Activated CD8-positive, alpha-beta memory T cell treated with anti-CD3 and anti-CD28 coated beads for 36 hours (primary cell): ENCODE results near the gene ADGRD2. TPM values are rescaled to one million over a fixed set of nuclear protein-coding genes. Genes with fewer than 3 reads are reported as not detected.

Experiments used
- CTCF ChIA-PET: fragments of 350-600 bp; sonication (Branson Sonifier 250); formaldehyde crosslinking; loops from one replicate; lab custom pipeline; 2021; ENCODE audit warnings: antibody characterized with exemption; lab: Charles Lee
- POLR2A ChIA-PET: fragments of 350-600 bp; sonication (Branson Sonifier 250); formaldehyde crosslinking; loops from one replicate; lab custom pipeline; 2021; ENCODE audit warnings: antibody characterized with exemption; lab: Charles Lee
- total RNA-seq, 2 experiments: library from RNA; stranded (reverse); gene quantifications; one replicate each; pipeline ENCODE4 v1.2.3, GENCODE V29; 2021

The ADGRD2 gene
- total RNA-seq, 2 experiments from 2014 or later = not detected

DNA sequence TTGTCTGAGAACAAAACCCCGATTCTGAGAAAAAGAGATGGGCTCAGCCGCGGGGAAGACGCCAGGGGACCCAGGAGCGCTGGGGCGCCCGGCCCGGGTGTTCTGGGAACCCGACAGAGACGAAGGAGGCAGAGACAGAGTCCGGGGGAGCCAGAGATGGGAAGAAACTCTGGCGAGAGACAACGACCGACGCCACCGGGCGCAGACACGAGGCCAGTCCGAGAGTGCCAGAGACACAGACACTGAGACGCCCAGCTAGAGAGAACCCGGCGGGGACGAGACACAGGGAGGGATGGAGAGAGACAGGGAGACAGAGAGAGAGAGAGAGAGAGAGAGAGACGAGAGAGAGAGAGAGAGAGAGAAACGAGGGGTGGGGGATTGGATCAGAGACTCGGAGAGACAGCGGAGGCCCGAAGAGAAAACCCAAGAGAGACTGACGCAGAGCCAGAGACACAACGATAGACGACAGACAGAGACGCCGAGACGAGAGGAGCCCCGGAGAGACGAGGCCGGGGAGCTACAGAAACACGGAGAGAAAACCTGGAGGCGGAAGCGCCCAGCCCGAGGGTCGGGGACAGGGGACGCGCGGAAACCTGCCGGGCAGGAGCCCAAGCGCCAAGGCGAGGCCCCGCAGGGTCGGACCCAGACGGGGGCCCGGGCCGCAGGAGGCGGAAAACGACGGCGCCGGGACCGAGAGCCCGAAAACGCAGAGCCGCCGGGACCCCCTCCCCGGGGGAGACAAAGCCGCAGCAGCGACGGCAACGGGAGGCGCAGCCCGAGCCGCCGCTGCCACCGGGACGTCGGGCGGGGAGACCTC is 53.7 kb downstream of the ADGRD2 start:
- CTCF ChIA-PET = interaction anchor here (0.6 to 0.7 kb wide), 2 partner anchors 1154 to 1667 kb away, joined by 3 read pairs; no protein-coding TSS in a partner anchor
- POLR2A ChIA-PET = no interaction called here

DNA sequence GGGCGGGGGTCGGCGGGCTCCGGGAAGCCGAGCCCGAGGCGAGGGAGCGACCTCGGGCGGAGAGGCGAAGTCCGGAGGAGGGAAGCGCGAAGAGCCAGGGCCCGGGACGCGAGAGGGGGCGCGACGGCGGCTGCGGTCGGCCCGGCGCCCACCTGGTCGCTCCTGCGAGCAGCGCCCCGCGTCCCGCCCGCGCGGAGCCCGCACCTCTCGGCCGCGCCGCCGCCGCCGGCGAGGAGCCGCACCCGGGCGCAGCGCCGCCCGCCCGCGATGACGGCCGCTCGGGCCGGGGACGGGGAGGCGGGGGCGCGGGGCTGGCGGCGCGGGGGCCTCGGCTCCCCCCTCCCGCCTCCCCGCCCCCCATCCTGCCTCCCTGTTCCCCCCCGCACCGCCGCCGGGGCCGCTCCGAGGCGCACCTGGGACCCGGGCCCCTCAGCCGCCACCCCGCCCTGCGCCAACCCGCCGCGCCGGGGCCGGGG is 54.3 kb downstream of the ADGRD2 start:
- ChIA-PET CTCF (interaction anchor here (0.7 kb wide), 1 partner anchor 1667 kb away, joined by 3 read pairs; no protein-coding TSS in a partner anchor), POLR2A (no interaction called here)

DNA sequence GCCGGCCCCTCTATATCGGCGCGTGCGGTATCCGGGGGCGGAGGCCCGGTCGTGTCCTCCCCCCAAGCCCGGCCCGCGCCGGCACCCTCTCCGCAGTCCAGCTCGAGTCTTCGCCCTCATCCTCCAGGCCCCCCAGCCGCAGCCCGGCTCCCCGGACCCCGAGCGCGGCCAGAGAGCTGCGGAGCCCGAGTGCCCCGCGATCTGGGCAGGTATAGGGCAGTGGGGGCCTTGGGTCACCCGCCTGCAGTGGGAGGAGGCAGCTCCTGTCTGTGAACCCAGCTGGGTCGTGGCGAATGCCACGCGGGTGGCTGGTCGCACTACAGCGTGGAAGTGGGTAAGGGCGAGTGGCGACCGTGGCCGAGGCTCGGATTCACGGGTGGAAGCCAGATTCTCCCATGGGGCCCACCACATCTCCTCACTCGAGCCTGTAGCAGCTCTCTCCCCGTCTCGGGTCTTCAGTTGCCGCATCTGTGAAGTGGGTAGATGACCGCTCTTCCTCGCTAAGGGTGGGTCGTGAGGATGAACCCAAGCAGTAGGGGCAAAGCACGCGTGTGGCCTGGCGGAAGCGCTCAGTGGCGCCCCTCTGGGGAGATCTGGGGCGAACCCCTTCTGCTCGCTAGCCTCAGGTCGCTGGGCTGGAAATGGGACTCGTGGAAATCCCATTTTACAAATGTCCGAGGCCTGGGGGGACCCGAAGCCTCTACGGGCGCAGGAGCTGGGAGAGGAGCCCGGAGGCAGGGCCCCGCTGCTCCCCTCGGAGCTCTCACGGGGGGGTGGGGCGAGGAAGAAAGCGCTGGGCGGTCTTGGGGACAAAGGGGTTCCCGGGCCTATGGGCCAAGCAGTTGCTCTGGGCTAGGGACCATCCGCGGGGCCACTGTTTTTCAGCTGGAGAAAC is 55.0 kb downstream of the ADGRD2 start:
- POLR2A ChIA-PET = no interaction called here
- CTCF ChIA-PET = no interaction called here

DNA sequence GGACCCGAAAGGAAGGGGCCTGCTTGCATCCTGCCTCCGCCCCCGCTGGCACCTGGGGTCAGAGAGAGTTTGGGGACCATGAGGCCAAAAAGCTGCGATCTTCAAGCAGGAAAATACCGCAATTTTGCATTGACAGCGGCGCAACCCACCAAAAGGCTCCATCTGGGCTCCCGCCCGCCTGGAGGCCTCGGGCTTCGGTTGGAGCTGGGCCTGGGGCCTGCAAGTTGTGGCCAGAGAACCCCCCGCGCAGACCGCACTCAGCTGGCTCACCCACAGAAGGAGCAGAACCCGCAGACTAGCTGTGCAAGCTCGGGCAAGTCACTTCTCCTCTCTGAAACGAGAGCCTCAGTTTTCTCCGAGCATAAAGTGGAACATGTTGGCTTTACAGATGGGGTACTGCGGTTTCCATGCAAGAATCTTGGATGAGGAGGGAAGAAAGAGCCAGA is 55.7 kb downstream of the ADGRD2 start:
- ChIA-PET CTCF (no interaction called here), POLR2A (no interaction called here)

DNA sequence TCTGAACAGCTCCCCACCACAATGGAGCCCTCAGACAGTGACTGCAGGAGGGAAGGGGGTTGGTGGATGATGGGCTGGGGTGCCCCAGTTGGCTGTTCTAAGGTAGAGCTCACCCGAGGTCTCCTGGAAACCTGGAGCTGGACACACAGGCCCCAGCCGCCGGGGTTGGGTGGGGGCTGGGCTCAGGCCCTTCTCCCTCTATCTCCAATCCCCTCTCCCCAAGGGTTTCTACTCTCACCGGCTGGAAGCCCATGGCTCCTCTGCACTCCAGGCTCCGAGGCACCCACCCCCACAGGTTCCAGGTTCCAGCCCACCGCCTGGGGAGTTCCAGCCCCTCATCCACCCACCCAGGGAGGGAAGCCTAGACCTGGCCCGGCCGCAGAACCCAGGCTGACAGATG is 56.2 kb downstream of the ADGRD2 start:
- ChIA-PET CTCF (no interaction called here), POLR2A (no interaction called here)

DNA sequence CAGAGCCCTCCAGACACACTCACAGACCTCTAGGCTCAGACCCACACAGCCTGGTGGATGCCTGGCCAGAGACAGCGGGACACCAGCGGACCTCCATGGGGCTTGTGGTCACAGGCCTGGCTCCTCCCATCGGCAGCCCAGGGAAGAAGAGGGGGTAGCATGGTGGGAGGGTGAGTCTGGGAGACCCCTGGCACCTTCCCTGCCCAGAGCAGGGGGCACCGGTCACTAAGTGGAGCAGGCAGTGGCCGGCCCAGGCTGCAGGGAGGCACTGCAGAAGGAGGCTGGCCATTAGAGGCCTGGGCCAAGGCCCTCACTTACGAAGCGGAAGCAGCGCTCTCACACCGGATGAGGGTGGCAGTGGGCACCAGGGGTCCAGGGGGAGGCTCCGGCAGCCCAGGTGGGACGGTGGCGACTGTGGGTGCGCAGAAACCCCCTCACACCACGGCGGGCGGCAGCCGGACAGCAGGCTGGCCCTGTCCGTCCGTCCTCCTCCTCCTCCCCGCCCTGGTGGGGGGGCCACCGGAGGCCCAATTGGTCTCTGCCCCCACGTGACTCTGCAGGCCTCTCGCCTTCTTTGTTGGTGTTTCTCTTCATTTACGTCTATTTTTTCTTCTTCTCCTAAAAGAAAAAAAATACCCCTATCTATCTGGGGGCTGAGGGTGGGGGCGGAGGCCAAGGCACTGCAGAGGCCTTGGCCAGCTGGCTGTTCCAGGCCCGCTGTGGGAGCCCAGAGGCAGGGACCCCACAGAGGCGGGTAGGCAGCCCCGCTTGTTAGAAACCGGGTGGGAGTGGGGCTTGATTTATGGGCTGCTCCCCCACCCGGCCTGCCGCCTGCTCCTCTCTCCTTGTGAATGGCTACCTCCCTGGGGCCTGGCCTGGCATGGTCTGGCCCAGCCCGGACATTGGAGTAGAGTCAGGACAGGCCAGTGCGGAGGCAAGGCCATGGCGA is 57.0 kb downstream of the ADGRD2 start, which contains the start of gene NR5A1:
Gene NR5A1 (minus strand): TSS at position 469 of the 949 bp plus-strand sequence. CDS start 4,004 bp downstream, outside the sequence.
- ChIA-PET CTCF (no interaction called here), POLR2A (no interaction called here)

DNA sequence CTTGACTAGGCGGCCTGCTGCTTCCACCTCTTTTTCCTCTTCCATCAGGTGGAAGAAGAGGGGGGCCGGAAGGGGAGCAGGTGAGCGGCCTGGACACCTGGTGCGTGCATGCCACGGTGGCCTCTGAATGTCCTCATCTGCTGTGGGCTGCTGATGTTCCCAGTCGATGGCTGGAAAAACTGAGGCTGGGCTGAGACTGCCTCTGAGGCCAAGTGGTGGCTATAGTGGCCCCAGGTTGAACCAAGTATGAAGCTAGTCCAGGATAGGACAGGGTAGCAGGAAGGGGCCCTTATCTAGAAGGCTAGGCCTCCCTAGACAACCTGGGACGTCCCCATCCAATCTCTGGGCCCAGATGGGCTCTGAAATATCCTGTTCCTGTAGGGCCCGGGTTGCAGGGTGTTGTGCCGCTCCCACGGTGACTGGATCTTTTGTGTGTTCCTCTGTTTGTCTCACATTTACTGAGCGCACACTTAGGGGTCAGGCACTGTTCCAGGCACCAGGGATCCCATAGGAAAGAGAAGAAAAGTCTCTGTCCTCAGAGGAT is 57.7 kb downstream of the ADGRD2 start:
- ChIA-PET CTCF (interaction anchor here (1.4 kb wide), 1 partner anchor 88 kb away, joined by 3 read pairs; no protein-coding TSS in a partner anchor), POLR2A (no interaction called here)

DNA sequence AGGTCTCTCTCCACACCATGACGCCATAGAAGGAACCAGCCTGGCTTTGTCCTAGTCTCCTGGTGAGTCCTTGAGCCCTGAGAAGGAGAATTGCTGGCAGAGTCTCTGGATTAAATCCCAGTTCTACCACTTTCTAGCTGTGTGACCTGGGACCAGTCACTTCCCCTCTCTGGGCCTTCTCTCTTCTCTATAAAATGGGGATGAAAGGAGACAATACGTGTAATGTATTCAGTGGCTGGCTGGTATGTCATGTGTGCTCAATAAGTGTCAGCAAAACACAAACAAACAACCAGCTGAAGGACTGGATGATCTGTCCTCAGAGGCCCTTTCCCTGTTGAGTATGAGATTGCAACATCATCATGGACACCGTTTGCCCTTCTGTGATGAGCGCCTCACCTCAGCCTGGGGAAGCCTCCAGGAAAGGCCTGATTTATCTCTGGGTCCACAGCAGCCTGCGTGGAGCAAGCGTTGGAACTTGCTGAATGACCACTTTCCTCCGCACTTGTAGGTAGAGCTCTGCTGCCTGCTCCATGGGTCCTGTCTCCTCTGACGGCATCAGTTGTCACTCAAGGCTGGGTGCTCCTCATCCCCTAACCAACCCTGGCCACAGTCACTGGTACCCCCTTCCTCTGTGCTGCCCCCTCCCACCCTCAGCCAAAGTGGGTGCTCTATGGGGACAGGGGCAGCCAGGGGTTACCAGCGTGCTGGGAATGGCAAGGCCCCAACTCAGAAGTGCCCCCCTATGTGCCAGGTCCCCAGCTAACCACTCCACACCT is 60.6 kb downstream of the ADGRD2 start:
- ChIA-PET CTCF (no interaction called here), POLR2A (no interaction called here)

DNA sequence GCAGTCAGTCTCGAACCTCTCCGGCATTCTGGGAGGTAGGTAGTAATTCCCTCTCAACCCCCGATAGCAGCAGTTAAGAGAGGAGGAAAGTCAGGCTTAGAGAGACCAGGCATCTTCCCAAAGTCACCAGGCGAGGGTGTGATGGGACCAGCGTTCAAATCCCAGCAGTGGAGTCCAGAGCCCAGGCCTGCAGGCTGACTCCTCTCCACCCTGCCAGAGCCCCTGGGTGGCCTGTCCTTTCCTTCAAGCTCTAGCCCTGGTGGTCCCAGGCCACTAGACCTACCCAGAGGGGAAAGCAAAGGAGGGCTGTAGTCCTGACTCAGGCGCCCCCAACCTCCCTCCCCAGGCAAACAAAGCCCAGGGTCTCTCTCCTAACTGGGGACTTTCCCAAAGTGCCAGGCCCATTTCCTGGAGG is 61.2 kb downstream of the ADGRD2 start:
- CTCF ChIA-PET = interaction anchor here (0.6 kb wide), 1 partner anchor 67 kb away, joined by 4 read pairs; no protein-coding TSS in a partner anchor
- POLR2A ChIA-PET = no interaction called here

DNA sequence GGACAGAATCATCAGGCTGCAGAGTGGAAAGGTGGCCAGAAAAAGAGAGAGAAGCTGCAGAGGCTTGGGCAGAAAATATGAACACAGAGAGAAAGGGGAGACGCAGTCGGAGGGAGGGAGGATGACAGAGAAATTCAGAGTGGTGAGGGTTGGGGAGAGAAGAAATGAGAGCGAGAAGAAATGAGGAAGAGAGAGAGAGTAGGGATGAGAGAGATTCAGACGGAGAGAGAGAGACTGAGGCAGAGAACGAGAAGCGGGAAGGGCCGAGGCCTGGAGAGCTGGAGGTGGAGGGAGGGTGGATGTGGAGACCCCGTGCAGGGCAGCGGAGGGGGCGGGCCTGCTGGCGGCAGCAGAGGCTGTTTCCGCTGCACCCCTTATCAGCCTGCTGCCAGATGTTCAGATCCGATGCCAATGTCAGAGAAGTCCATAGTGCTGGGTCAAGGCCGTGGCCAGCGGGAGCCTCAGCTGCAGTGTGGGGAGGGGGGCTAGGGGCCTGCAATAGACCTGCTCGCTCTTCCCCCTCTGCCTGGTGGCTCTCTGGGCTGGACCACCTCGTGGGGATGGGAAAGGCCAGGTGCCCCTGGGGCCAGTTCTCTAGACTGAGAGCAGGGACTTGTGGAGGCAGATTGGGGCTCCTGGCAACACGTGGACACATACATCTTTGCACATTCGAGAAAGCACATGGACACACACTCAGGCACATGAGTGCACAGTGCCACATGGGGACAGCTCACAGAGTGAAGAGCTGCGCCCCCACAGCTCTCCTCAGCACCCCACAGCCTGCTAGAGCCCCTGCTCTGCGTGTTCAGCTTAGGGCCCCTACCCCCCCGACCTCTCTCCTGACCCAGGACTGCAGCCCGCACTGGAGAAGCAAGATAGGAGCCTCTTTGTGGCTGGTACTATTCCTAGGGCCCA is 61.9 kb downstream of the ADGRD2 start:
- CTCF ChIA-PET = interaction anchor here (0.6 kb wide), 1 partner anchor 68 kb away, joined by 4 read pairs; no protein-coding TSS in a partner anchor
- POLR2A ChIA-PET = no interaction called here

DNA sequence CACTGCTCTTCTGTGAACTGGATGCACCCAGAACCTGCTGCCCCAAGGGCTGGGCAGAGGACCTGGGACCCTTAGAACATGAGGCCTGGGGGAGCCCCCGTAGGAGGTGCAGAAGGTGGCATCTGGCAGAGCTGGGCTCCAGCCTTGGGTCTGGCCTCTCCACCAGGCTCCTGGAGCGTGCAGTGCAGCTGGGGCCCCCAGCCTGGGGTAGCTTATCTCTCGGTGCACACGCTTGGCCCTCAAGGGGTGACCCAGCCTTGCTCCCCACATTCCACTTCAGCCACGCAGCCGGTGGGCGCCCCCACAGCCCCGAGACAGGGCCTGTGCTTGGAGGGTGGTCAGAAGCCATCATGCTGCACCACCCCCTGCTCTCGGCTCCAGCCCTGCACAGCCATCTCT is 62.6 kb downstream of the ADGRD2 start:
- ChIA-PET POLR2A (no interaction called here), CTCF (no interaction called here)

DNA sequence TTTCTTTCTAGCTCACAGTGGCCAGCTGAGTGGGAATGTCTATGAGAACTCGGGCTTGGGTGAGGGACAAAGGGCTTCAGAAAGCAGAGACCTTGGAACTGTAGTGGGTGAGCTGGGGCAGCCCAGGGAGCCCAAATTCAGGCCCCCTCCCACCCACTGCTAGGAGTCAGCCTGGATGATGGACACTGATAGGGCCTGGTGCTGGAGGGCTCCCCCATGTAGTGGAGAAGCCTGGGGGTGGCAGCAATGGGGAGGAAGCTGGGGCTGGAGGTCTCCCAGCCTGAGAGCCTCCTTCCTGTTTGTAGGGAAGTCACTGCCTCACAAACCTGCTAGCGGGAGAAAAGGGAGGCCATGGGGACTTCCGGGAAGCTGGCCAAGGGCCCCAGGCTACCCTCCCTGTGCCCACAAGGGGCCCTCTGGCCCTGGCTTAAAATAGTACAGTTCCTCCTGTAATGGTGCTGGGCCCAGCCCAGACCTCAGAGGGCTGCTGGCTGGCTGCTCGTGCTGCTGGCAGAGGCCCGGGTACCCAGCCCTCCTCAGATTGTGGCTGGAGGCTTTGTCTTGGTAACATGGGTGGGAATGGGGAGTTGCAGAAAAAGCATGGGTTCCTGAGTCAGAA is 63.2 kb downstream of the ADGRD2 start:
- CTCF ChIA-PET = no interaction called here
- POLR2A ChIA-PET = no interaction called here

DNA sequence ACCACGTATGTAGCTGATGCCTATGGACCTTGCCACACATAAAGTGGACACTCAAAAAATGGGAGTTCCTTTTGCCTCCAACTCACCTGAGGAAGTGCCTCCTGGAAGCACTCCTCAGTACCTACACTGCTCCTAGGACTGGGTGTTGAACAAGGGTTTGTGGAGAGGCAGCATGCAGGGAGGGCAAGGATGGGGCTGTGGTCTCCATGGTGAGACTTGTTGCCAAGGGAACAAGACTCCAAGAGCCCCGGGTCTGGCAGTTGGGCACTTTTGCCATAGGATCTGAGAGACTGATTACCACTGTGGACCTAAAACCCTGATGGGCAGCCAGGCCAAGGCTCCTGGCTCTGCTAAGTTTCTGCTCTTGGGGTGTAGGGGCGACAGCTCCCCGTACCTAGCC is 63.9 kb downstream of the ADGRD2 start:
- ChIA-PET CTCF (no interaction called here), POLR2A (no interaction called here)

DNA sequence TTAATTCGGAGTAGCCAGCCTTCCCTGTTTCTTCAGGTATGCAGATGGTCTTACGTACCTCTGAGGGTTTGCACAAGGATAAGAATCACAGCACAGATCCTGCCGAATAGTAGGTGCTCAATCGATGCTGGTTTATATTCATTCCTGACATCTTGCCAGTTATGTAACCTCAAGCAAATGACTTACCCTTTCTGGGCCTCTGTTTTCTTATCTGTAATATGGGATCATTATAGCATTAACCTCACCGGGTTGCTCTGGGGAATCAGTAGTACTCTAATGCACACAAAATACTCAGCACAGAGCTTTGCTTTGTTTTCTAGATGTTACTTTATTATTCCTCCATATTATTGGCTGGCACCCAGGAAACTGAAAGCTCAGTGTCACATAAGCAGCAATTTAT is 64.6 kb downstream of the ADGRD2 start:
- CTCF ChIA-PET = no interaction called here

DNA sequence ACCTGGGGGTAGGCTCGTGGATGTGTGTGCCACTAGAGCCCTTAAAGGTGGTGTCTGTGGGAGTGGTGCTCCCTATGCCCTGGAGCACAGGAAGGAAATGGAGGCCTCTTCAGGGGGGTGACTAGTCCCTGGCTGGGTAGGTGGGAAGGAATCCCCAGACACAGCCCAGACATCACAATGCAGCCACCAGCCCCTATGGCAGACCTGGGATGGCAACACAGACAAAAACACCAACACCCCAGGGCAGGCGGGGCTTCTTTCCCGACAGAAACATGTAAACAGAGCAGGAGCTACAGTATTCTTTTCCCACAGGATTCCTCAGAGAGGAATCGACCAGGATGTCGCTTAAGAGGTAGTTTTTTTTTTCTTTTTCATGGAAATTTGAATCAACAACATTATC is 67.3 kb downstream of the ADGRD2 start:
- ChIA-PET CTCF (no interaction called here), POLR2A (no interaction called here)

More for the DNA sequence above, 64.6 kb downstream of the ADGRD2 start:
- POLR2A ChIA-PET = no interaction called here

DNA sequence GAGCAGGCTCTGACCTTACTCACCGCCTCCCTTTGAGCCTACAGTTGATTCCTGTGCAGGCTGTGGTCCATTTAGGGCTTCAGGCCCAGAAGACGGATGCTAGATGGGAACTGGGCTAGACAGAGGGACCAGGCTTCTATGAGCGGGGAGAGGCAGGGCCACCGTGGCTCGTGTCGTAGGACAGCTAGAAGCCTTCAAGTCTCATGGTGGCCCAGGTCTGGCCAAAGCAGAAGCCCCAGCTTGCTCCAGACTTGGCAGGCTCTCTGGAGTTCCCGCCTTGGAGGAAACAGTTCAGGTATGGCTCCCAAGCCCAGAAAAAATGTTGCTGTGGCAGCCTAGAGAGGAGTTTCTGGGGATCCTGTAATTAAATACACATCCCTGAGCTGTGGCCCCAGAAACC is 67.9 kb downstream of the ADGRD2 start:
- ChIA-PET CTCF (no interaction called here), POLR2A (no interaction called here)
